ENCODE measurements around the gene STOML1.
"Not testable (repeated sequence)": the region's sequence is repeated elsewhere in the genome, so short reads cannot be mapped to it uniquely, and the experiment has no call there.

Gene STOML1

GRCh38 chr15:73986055-73986775 lies 5.9 kb downstream of the STOML1 start:
- DNase-seq = no peak

GRCh38 chr15:73985101-73985873 lies 6.8 kb downstream of the STOML1 start:
- no peak for DNase-seq

GRCh38 chr15:73984208-73984979 lies 7.7 kb downstream of the STOML1 start:
- no peak for DNase-seq

GRCh38 chr15:73983773-73984172 lies 8.3 kb downstream of the STOML1 start:
- no peak for DNase-seq

GRCh38 chr15:73983211-73983727 lies 8.8 kb downstream of the STOML1 start:
- no peak for DNase-seq

GRCh38 chr15:73982222-73982962 lies 9.7 kb downstream of the STOML1 start:
- DNase-seq = no peak

- no peak for DNase-seq
These were observed 10.3 kb downstream of the STOML1 start for GRCh38 chr15:73981761-73982221.

- DNase-seq = no peak
These were observed 12.5 kb downstream of the STOML1 start for GRCh38 chr15:73979636-73980035.

GRCh38 chr15:73978896-73979295 lies 13.2 kb downstream of the STOML1 start:
- DNase-seq = no peak

GRCh38 chr15:73975440-73976125 lies 16.5 kb downstream of the STOML1 start:
- not testable (repeated sequence) for DNase-seq

GRCh38 chr15:73973683-73974200 lies 18.4 kb downstream of the STOML1 start:
- not testable (repeated sequence) for DNase-seq

- peak; percentile 80 for DNase-seq
These were observed 19.0 kb downstream of the STOML1 start for GRCh38 chr15:73972984-73973682.

- DNase-seq = no peak
These were observed 22.8 kb downstream of the STOML1 start for GRCh38 chr15:73969151-73969759.

GRCh38 chr15:73968461-73968860 lies 23.6 kb downstream of the STOML1 start:
- DNase-seq = no peak

GRCh38 chr15:73965758-73966113 lies 26.4 kb downstream of the STOML1 start:
- DNase-seq = no peak

- peak; percentile 73 for DNase-seq
These were observed 26.9 kb downstream of the STOML1 start for GRCh38 chr15:73965094-73965757.

GRCh38 chr15:73964736-73965093 lies 27.4 kb downstream of the STOML1 start:
- DNase-seq = peak; percentile 85

- no peak for DNase-seq
These were observed 29.7 kb downstream of the STOML1 start for GRCh38 chr15:73962433-73962832.

GRCh38 chr15:73960472-73961070 lies 31.5 kb downstream of the STOML1 start:
- DNase-seq = not testable (repeated sequence)

GRCh38 chr15:73959801-73960200 lies 32.3 kb downstream of the STOML1 start:
- no peak for DNase-seq

All from activated naive CD4-positive, alpha-beta T cell treated with anti-CD3 and anti-CD28 coated beads, Interleukin-2, amount 50 U/mL, for 16 hours (primary cell).